Measurements from ENCODE around the gene IL1A.

The IL1A gene

GRCh38 chr2:112755444-112755843 lies 28.8 kb downstream of the IL1A start:
- Histone ChIP-seq H3K27me3 (ENCODE audit: control insufficient read depth, insufficient read depth, low read length) (no peaks in the 10 kb centered on the region), H3K27ac (no peak overlapping the region), H3K4me2 (ENCODE audit: low read length) (no peak overlapping the region), H3K9ac (no peak overlapping the region), H2AFZ (no peak overlapping the region), H3K4me3 (ENCODE audit: low read depth, low read length) (no peak overlapping the region), H3K36me3 (ENCODE audit: control insufficient read depth, insufficient read depth, low read length) (no peaks in the 10 kb centered on the region), H3K4me1 (no peaks in the 10 kb centered on the region), H3K79me2 (no peaks in the 10 kb centered on the region), H3K9me3 (ENCODE audit: control insufficient read depth, low read length) (no peaks in the 10 kb centered on the region)
- no peak for TF ChIP-seq CTCF (IDR thresholded peaks at IDR 0.05)

- no peaks in the 10 kb centered on the region for H3K36me3 ChIP-seq (ENCODE audit: control insufficient read depth, insufficient read depth, low read length)
- H3K27me3 ChIP-seq (ENCODE audit: control insufficient read depth, insufficient read depth, low read length), result no peaks in the 10 kb centered on the region
- H3K79me2 ChIP-seq, result no peaks in the 10 kb centered on the region
- TF ChIP-seq CTCF (IDR thresholded peaks at IDR 0.05), result no peak
- H3K9ac ChIP-seq, result no peak overlapping the region
- H3K9me3 ChIP-seq (ENCODE audit: control insufficient read depth, low read length), result no peaks in the 10 kb centered on the region
- H2AFZ ChIP-seq, result no peak overlapping the region
- H3K4me2 ChIP-seq (ENCODE audit: low read length), result no peak overlapping the region
- no peaks in the 10 kb centered on the region for H3K4me1 ChIP-seq
- H3K27ac ChIP-seq, result no peak overlapping the region
- H3K4me3 ChIP-seq (ENCODE audit: low read depth, low read length), result no peak overlapping the region
Observed at GRCh38 chr2:112754564-112754963, 29.7 kb downstream of the IL1A start.

- no peak overlapping the region for H3K27ac ChIP-seq
- H3K9me3 ChIP-seq (ENCODE audit: control insufficient read depth, low read length), result no peaks in the 10 kb centered on the region
Observed at GRCh38 chr2:112752667-112753066, 31.6 kb downstream of the IL1A start.

GRCh38 chr2:112751451-112752197 lies 32.7 kb downstream of the IL1A start:
- Histone ChIP-seq H3K4me1 (no peaks in the 10 kb centered on the region), H3K79me2 (no peaks in the 10 kb centered on the region), H3K27ac (no peak overlapping the region)

More at GRCh38 chr2:112752667-112753066, 31.6 kb downstream of the IL1A start:
- no peak for TF ChIP-seq CTCF (IDR thresholded peaks at IDR 0.05)
- Histone ChIP-seq H3K27me3 (ENCODE audit: control insufficient read depth, insufficient read depth, low read length) (no peaks in the 10 kb centered on the region), H3K4me1 (no peaks in the 10 kb centered on the region), H3K9ac (no peak overlapping the region), H3K79me2 (no peaks in the 10 kb centered on the region), H3K4me3 (ENCODE audit: low read depth, low read length) (no peak overlapping the region), H2AFZ (no peak overlapping the region), H3K4me2 (ENCODE audit: low read length) (no peak overlapping the region), H3K36me3 (ENCODE audit: control insufficient read depth, insufficient read depth, low read length) (no peaks in the 10 kb centered on the region)

More at GRCh38 chr2:112751451-112752197, 32.7 kb downstream of the IL1A start:
- Histone ChIP-seq H3K9ac (no peak overlapping the region), H3K27me3 (ENCODE audit: control insufficient read depth, insufficient read depth, low read length) (no peaks in the 10 kb centered on the region), H3K4me2 (ENCODE audit: low read length) (no peak overlapping the region), H3K4me3 (ENCODE audit: low read depth, low read length) (no peak overlapping the region), H3K9me3 (ENCODE audit: control insufficient read depth, low read length) (no peaks in the 10 kb centered on the region), H2AFZ (no peak overlapping the region), H3K36me3 (ENCODE audit: control insufficient read depth, insufficient read depth, low read length) (no peaks in the 10 kb centered on the region)
- TF ChIP-seq CTCF (IDR thresholded peaks at IDR 0.05), result no peak

Measured in parathyroid adenoma (tissue), 2 donors.